Right lobe of liver (tissue), 6 donors: Measurements from ENCODE around the gene AGPS. TPM values are rescaled to one million over a fixed set of nuclear protein-coding genes. Genes with fewer than 3 reads are reported as not detected.

Source experiments
- ATAC-seq, 4 donors: fragments of 200-7000 bp; cut with Tn5 transposase; one replicate each; pipeline ENCODE4 v1.9.1; 2020; ENCODE audit warnings: mild to moderate bottlenecking in 4 of 4, moderate library complexity in 4 of 4
- DNase-seq, 3 donors: peaks; one replicate each; pipeline ENCODE4 v3.0.0-alpha.2; 2020
- H3K27ac ChIP-seq, 3 donors: fragments of 200-600 bp; one replicate each; pipeline ENCODE4 v1.8.0; 2022
- H3K27me3 ChIP-seq, 2 donors: fragments of 200-600 bp; one replicate each; pipeline ENCODE4 v1.8.0; 2022
- H3K36me3 ChIP-seq, 4 donors: fragments of 200-600 bp; sonication (generic) in 1 of 4; one replicate each; pipeline versions ENCODE4 v1.5.1 to v1.8.0; 2017 to 2022; ENCODE audit warnings: control low read depth in 1 of 4
- H3K4me1 ChIP-seq, 4 donors: fragments of 200-600 bp; sonication (generic) in 1 of 4; one replicate each; pipeline versions ENCODE4 v1.5.1 to v1.8.0; 2017 to 2022; ENCODE audit warnings: control low read depth in 1 of 4
- H3K4me3 ChIP-seq, 3 donors: fragments of 200-600 bp; one replicate each; pipeline ENCODE4 v1.8.0; 2022
- H3K9me3 ChIP-seq, 4 donors: fragments of 200-600 bp; sonication (generic) in 1 of 4; one replicate each; pipeline versions ENCODE4 v1.5.1 to v1.8.0; 2017 to 2022; ENCODE audit warnings: control low read depth in 1 of 4
- POLR2A ChIP-seq: fragments of 450-650 bp; IDR thresholded peaks from one replicate; pipeline ENCODE4 v1.6.1; 2017; ENCODE audit warnings: antibody characterized with exemption, mild to moderate bottlenecking
- WGBS: methylation state at CpG from one replicate; pipeline ENCODE4 v1.1.6; 2018; ENCODE audit warnings: low coverage, low lambda C conversion rate; ENCODE audit not compliant: insufficient coverage; ENCODE audit errors: missing lambda C conversion rate; 5-methylcytosine and 5-hydroxymethylcytosine counted together
- intact Hi-C, 2 donors: fragments of 100-400 bp; cut with DNase I; formaldehyde crosslinking; loops; one replicate each; pipeline versions ENCODE4 v1.11.2 to v1.14.1; 2022
- total RNA-seq, 6 experiments: library from RNA; depleted of rRNA in 2 of 6; stranded (reverse); fragments of >200 nt in 2 of 6; fragmentation: NEBNext Ultra II Directional in 3 of 6; extraction: Animal tissue kit (Norgen Biotek cat#: 25700) in 3 of 6; gene quantifications; one replicate each; pipeline versions ENCODE4 v1.1.0 to v1.2.4, GENCODE V29; 2016 to 2023
- TF ChIP-seq, protein P1 (sequence below), 4 donors: fragments of 200-600 bp in 3 of 4; fragments of 450-650 bp in 1 of 4; IDR thresholded peaks; one replicate each; pipeline versions ENCODE4 v1.5.1 to v1.8.0; 2016 to 2022; ENCODE audit warnings: antibody characterized with exemption in 4 of 4, mild to moderate bottlenecking in 2 of 4
- donor health status: DM: no; HTN: yes; CAD: no.
- donor health status: DM: no; HTN: no; CAD: no.
- donor health status: DM: no; HTN: no; CAD: no.
- donor health status: DM: no; HTN: yes; CAD: no.
- donor health status: DM: no; HTN: yes; CAD: no.

AGPS gene
- total RNA-seq, 6 experiments from 2014 or later: 21.7 to 31.8 (median 26.8) TPM

DNA sequence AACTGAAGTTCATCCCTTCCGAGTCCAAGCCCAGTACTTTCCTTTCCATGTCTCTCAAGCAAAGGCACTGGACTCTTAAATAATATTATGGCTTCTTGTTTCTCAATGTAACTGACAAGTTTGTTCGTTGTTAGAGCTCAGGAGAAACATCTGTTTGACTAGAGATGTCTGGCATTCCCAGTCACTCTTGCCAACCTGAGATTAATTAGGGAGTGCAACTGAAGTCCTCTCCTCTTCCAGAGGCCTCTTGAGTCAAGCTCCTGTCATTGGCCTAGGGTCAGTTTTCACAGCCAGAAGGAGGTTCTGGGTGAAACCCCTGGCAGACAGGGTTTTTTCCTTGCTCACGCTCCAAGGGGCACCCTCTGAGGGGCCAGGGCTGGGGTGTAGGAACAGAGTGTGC lies 196.1 kb downstream of the AGPS start:
- intact Hi-C loops: no loop called here
- DNase-seq (no peak), ATAC-seq (no peak)
- WGBS: 68% methylated on average over 2 of the region's 3 CpGs
- Histone ChIP-seq H3K36me3 (no peaks in the 10 kb centered on the region), H3K9me3 (no peaks in the 10 kb centered on the region), H3K4me3 (no peak overlapping the region), H3K27me3 (no peaks in the 10 kb centered on the region), H3K27ac (no peak overlapping the region), H3K4me1 (peaks cover 0 to 3% (median 0%) of the 10 kb centered on the region in 4 donors)
- no peak for TF ChIP-seq POLR2A
- TF ChIP-seq, protein P1, sequence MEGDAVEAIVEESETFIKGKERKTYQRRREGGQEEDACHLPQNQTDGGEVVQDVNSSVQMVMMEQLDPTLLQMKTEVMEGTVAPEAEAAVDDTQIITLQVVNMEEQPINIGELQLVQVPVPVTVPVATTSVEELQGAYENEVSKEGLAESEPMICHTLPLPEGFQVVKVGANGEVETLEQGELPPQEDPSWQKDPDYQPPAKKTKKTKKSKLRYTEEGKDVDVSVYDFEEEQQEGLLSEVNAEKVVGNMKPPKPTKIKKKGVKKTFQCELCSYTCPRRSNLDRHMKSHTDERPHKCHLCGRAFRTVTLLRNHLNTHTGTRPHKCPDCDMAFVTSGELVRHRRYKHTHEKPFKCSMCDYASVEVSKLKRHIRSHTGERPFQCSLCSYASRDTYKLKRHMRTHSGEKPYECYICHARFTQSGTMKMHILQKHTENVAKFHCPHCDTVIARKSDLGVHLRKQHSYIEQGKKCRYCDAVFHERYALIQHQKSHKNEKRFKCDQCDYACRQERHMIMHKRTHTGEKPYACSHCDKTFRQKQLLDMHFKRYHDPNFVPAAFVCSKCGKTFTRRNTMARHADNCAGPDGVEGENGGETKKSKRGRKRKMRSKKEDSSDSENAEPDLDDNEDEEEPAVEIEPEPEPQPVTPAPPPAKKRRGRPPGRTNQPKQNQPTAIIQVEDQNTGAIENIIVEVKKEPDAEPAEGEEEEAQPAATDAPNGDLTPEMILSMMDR (IDR thresholded peaks at IDR 0.05): no peak

GRCh38 chr2:177589186-177589585 lies 196.6 kb downstream of the AGPS start:
- H3K9me3 ChIP-seq: no peaks in the 10 kb centered on the region
- no peaks in the 10 kb centered on the region for H3K27me3 ChIP-seq
- no peaks in the 10 kb centered on the region for H3K36me3 ChIP-seq
- TF ChIP-seq POLR2A: no peak
- TF ChIP-seq, protein P1 (IDR thresholded peaks at IDR 0.05): no peak
- no peak overlapping the region for H3K27ac ChIP-seq
- DNase-seq (no peak), ATAC-seq (no peak)
- H3K4me3 ChIP-seq: no peak overlapping the region
- H3K4me1 ChIP-seq: peaks cover 0 to 3% (median 0%) of the 10 kb centered on the region in 4 donors
- intact Hi-C loops: no loop called here
- no CpG with 5 or more reads among the region's 1 CpG for WGBS

- H3K27ac ChIP-seq: no peak overlapping the region
- no peaks in the 10 kb centered on the region for H3K9me3 ChIP-seq
- no peak for ATAC-seq
- no peaks in the 10 kb centered on the region for H3K4me1 ChIP-seq
- DNase-seq: no peak
- no peaks in the 10 kb centered on the region for H3K27me3 ChIP-seq
- no CpG with 5 or more reads among the region's 2 CpGs for WGBS
- no peaks in the 10 kb centered on the region for H3K36me3 ChIP-seq
- no peak overlapping the region for H3K4me3 ChIP-seq
- TF ChIP-seq POLR2A: no peak
- TF ChIP-seq, protein P1 (IDR thresholded peaks at IDR 0.05): no peak
- intact Hi-C loops: no loop called here
These were observed 199.8 kb downstream of the AGPS start for GRCh38 chr2:177592397-177592796.

DNA sequence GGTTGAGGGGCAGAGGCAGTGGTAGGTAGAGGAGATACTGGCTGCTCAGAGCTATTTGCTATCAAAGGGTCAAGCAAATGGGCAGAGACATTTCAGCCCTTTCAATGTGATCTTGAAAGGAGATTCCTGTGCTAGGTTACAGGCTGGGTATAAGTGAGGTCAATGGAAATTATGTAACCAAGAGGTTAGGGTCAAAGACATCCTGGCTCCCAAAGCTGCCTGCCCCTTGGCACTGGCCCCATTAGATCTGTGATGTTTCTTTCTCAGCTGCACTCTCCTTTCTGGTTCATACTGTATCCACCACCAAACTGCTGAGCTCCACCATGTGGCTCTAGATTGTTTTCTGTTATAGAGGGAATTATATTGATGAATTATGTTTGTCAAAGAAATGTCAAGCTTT lies 200.4 kb downstream of the AGPS start:
- TF ChIP-seq POLR2A: no peak
- TF ChIP-seq, protein P1 (IDR thresholded peaks at IDR 0.05): no peak
- peak; percentile 86 to 99 (median 92) for ATAC-seq
- Histone ChIP-seq H3K36me3 (no peaks in the 10 kb centered on the region), H3K4me3 (no peak overlapping the region), H3K27ac (no peak overlapping the region), H3K27me3 (no peaks in the 10 kb centered on the region), H3K4me1 (no peaks in the 10 kb centered on the region), H3K9me3 (no peaks in the 10 kb centered on the region)
- peak; percentile 30 to 73 (median 60) for DNase-seq
- intact Hi-C loops: no loop called here

DNA sequence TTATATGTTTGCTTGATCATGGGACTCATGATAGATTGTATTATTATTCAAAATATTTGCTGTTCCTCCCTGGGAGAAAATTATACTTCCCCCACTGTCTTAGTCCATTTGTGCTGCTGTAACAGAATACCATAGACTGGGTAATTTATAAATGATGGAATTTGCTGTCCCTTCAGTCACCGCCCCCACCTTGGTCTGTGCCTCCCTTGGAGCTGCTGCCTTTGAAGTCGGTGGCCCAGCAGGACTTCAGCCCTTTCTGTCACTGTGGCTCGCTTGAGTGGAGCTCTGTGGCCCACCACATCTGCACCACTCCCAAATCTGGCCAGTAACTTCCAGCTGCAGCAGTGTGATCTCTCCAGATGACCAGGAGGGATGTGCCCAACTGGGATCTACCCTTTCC lies 200.8 kb downstream of the AGPS start:
- no peak overlapping the region for H3K4me3 ChIP-seq
- no peak for DNase-seq
- no peaks in the 10 kb centered on the region for H3K9me3 ChIP-seq
- H3K27me3 ChIP-seq: no peaks in the 10 kb centered on the region
- intact Hi-C loops: no loop called here
- H3K4me1 ChIP-seq: no peaks in the 10 kb centered on the region
- no peaks in the 10 kb centered on the region for H3K36me3 ChIP-seq
- TF ChIP-seq, protein P1 (IDR thresholded peaks at IDR 0.05): no peak
- TF ChIP-seq POLR2A: no peak
- WGBS: 83% methylated on average over 1 of the region's 3 CpGs
- H3K27ac ChIP-seq: no peak overlapping the region
- no peak for ATAC-seq
